ENCODE data around the gene CHPF2. TPM values are rescaled to one million over a fixed set of nuclear protein-coding genes. Genes with fewer than 3 reads are reported as not detected.

Gene CHPF2
- total and polyA plus RNA-seq, 2 experiments from 2014 or later: 48.0 to 120 TPM

DNA sequence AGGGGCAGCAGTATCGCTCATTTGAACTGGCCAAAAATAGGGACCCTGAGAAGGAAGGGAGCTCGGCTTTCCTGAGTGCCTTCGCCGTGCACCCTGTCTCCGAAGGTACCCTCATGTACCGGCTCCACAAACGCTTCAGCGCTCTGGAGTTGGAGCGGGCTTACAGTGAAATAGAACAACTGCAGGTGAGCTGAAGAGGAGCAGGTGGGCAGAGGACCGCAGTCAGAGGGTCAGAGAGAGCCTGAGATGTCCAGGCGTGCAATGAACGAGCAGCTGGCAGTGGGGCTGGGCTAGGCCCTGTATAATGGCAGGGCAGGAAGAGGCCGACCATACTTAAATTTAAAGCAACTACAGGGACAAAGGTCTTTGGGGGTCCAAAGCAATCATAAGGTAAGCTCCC, 4.1 kb downstream of the CHPF2 start:
- peaks cover 32% of the 10 kb centered on the region; the same call in 1 of the 2 replicates for H3K36me3 ChIP-seq (ENCODE audit: low read depth)
- in situ Hi-C loops (cut with MboI): no loop called here

GRCh38 chr7:151237244-151238189, 5.2 kb downstream of the CHPF2 start:
- in situ Hi-C loops (cut with MboI): no loop called here
- Histone ChIP-seq H3K27ac (no peak overlapping the region), H4K20me1 (ENCODE audit: insufficient read depth) (peaks cover 21% of the 10 kb centered on the region; the same call in 1 of the 2 replicates), H3F3A (ENCODE audit: insufficient read depth) (peaks cover 11% of the 10 kb centered on the region; the same call in 1 of the 2 replicates), H3K4me3 (no peak overlapping the region), H3K79me2 (ENCODE audit: insufficient read depth) (peaks cover 79% of the 10 kb centered on the region), H3K4me2 (ENCODE audit: unreplicated experiment) (no peak overlapping the region), H2AFZ (no peak overlapping the region), H3K4me1 (ENCODE audit: insufficient read depth) (0 out of 2 replicates have a peak, but pooled peaks cover 7% of the 10 kb centered on the region), H3K36me3 (ENCODE audit: low read depth) (peaks cover 32% of the 10 kb centered on the region; the same call in 1 of the 2 replicates), H3K27me3 (replicated peaks; ENCODE audit: insufficient read depth) (no peaks in the 10 kb centered on the region), H3K9me2 (ENCODE audit: insufficient read depth) (no peaks in the 10 kb centered on the region), H3K9ac (no peak overlapping the region), H3K9me3 (ENCODE audit: low read depth) (no peaks in the 10 kb centered on the region)
- TF ChIP-seq EZH2 (IDR thresholded peaks at IDR 0.05; ENCODE audit: insufficient read depth, poor library complexity, severe bottlenecking): no peak
- no peak for TF ChIP-seq EZH2phosphoT487 (IDR thresholded peaks at IDR 0.05; ENCODE audit: insufficient read depth, low read depth)
- no peak for DNase-seq
- 88 to 89% methylated on average over 40 to 41 of the region's 44 CpGs for WGBS, 2 experiments (ENCODE audit: low coverage in 1 of 2, low lambda C conversion rate in 2 of 2, missing lambda C conversion rate in 2 of 2)

More for the DNA sequence above, 4.1 kb downstream of the CHPF2 start:
- Histone ChIP-seq H3K27ac (no peak overlapping the region), H3K79me2 (ENCODE audit: insufficient read depth) (peaks cover 90% of the 10 kb centered on the region), H4K20me1 (ENCODE audit: insufficient read depth) (peaks cover 21% of the 10 kb centered on the region; the same call in 1 of the 2 replicates), H3K9ac (no peak overlapping the region), H3K4me3 (no peak overlapping the region), H3K4me2 (ENCODE audit: unreplicated experiment) (no peak overlapping the region), H3K9me2 (ENCODE audit: insufficient read depth) (no peaks in the 10 kb centered on the region), H3K4me1 (ENCODE audit: insufficient read depth) (peaks cover 12% of the 10 kb centered on the region; the same call in 1 of the 2 replicates), H3F3A (ENCODE audit: insufficient read depth) (peaks cover 7% of the 10 kb centered on the region; the same call in 1 of the 2 replicates), H2AFZ (no peak overlapping the region), H3K27me3 (replicated peaks; ENCODE audit: insufficient read depth) (no peaks in the 10 kb centered on the region), H3K9me3 (ENCODE audit: low read depth) (no peaks in the 10 kb centered on the region)
- DNase-seq: no peak
- WGBS, 2 experiments (ENCODE audit: low coverage in 1 of 2, low lambda C conversion rate in 2 of 2, missing lambda C conversion rate in 2 of 2): 85 to 90% methylated on average over 13 of the region's 13 CpGs
- TF ChIP-seq EZH2phosphoT487 (IDR thresholded peaks at IDR 0.05; ENCODE audit: insufficient read depth, low read depth) (no peak), EZH2 (IDR thresholded peaks at IDR 0.05; ENCODE audit: insufficient read depth, poor library complexity, severe bottlenecking) (no peak)

GRCh38 chr7:151238190-151238810, 6.0 kb downstream of the CHPF2 start:
- Histone ChIP-seq H2AFZ (no peak overlapping the region), H3F3A (ENCODE audit: insufficient read depth) (peaks cover 15% of the 10 kb centered on the region; the same call in 1 of the 2 replicates), H3K27ac (no peak overlapping the region), H3K4me2 (ENCODE audit: unreplicated experiment) (no peak overlapping the region), H3K4me3 (no peak overlapping the region), H3K27me3 (replicated peaks; ENCODE audit: insufficient read depth) (no peaks in the 10 kb centered on the region), H3K79me2 (ENCODE audit: insufficient read depth) (peaks cover 72% of the 10 kb centered on the region), H3K9me2 (ENCODE audit: insufficient read depth) (no peaks in the 10 kb centered on the region), H4K20me1 (ENCODE audit: insufficient read depth) (peaks cover 20% of the 10 kb centered on the region; the same call in 1 of the 2 replicates), H3K36me3 (ENCODE audit: low read depth) (peaks cover 32% of the 10 kb centered on the region; the same call in 1 of the 2 replicates), H3K9me3 (ENCODE audit: low read depth) (no peaks in the 10 kb centered on the region), H3K4me1 (ENCODE audit: insufficient read depth) (0 out of 2 replicates have a peak, but pooled peaks cover 11% of the 10 kb centered on the region), H3K9ac (no peak overlapping the region)
- 71 to 87% methylated on average over 13 to 16 of the region's 17 CpGs for WGBS, 2 experiments (ENCODE audit: low coverage in 1 of 2, low lambda C conversion rate in 2 of 2, missing lambda C conversion rate in 2 of 2)
- TF ChIP-seq EZH2phosphoT487 (IDR thresholded peaks at IDR 0.05; ENCODE audit: insufficient read depth, low read depth): no peak
- no peak for TF ChIP-seq EZH2 (IDR thresholded peaks at IDR 0.05; ENCODE audit: insufficient read depth, poor library complexity, severe bottlenecking)
- in situ Hi-C loops (cut with MboI): no loop called here
- no peak for DNase-seq
